ENCODE data around the gene CSF3R. TPM values are rescaled to one million over a fixed set of nuclear protein-coding genes. Genes with fewer than 3 reads are reported as not detected.

CSF3R gene
- total RNA-seq, 1 experiment from 2014 or later, result not detected

DNA sequence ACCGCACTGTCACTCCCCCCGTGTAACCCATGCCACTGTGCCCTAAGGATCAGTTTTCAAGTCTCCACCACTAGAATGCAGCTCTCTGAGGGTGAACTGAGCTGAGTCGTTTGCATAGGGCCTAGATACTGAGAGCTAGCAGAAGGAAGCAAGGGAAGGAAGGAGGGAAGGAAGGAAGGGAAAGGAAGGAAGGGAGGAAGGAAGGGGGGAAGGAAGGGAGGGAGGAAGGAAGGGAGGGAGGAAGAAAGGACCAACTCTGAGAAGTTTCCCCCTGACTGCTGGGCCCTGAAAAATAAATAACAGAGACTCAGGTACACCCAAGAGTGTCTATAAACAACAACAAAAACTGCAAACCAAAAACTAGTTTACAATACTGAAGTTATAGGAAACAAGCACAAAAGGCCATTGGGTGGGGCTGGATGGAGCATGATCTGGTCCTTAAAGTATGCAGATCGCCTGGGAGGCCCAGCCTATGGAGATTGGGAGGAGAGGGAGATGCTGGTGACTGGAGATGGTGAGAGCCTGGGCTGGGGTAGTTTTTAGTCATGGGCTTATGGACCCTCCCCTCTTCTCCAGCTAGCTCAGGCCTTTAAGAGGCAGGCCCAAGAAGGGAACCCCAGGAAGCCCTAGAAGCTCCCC lies 16.9 kb downstream of the CSF3R start:
- Histone ChIP-seq H3K9me3 (ENCODE audit: low read length) (no peaks in the 10 kb centered on the region), H3F3A (ENCODE audit: low read length, unreplicated experiment) (no peaks in the 10 kb centered on the region), H3K4me1 (ENCODE audit: insufficient read depth, low read length) (peaks cover 12% of the 10 kb centered on the region), H3K36me3 (ENCODE audit: low read depth, low read length) (peaks cover 17% of the 10 kb centered on the region; the same call in 1 of the 2 replicates), H2AFZ (ENCODE audit: low read length) (no peak overlapping the region), H4K20me1 (ENCODE audit: low read length) (no peaks in the 10 kb centered on the region), H3K9ac (ENCODE audit: low read length) (no peak overlapping the region), H3K4me2 (ENCODE audit: low read length) (no peak overlapping the region), H3K27me3 (ENCODE audit: low read length) (no peaks in the 10 kb centered on the region), H3K4me3 (ENCODE audit: low read length) (no peak overlapping the region), H3K9me2 (replicated peaks; ENCODE audit: low read length) (no peaks in the 10 kb centered on the region), H3K79me2 (ENCODE audit: low read length) (peaks cover 19% of the 10 kb centered on the region), H3K27ac (ENCODE audit: low read length) (no peak overlapping the region)
- ChIA-PET CTCF (no interaction called here), POLR2A (ENCODE audit: unreplicated experiment) (no interaction called here)
- TF ChIP-seq EZH2 (IDR thresholded peaks at IDR 0.05; ENCODE audit: low read length, unreplicated experiment) (no peak), EZH2phosphoT487 (IDR thresholded peaks at IDR 0.05; ENCODE audit: borderline replicate concordance, low read length) (no peak)
- TF ChIP-seq, protein P1, sequence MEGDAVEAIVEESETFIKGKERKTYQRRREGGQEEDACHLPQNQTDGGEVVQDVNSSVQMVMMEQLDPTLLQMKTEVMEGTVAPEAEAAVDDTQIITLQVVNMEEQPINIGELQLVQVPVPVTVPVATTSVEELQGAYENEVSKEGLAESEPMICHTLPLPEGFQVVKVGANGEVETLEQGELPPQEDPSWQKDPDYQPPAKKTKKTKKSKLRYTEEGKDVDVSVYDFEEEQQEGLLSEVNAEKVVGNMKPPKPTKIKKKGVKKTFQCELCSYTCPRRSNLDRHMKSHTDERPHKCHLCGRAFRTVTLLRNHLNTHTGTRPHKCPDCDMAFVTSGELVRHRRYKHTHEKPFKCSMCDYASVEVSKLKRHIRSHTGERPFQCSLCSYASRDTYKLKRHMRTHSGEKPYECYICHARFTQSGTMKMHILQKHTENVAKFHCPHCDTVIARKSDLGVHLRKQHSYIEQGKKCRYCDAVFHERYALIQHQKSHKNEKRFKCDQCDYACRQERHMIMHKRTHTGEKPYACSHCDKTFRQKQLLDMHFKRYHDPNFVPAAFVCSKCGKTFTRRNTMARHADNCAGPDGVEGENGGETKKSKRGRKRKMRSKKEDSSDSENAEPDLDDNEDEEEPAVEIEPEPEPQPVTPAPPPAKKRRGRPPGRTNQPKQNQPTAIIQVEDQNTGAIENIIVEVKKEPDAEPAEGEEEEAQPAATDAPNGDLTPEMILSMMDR (conservative IDR thresholded peaks at IDR 0.05; ENCODE audit: low read depth, low read length), result no peak
- intact Hi-C loops (cut with micrococcal nuclease), result no loop called here
- BruUV-seq (replicated peaks), result no TSS peak
- DNase-seq (peak; percentile 17), ATAC-seq (no peak)

DNA sequence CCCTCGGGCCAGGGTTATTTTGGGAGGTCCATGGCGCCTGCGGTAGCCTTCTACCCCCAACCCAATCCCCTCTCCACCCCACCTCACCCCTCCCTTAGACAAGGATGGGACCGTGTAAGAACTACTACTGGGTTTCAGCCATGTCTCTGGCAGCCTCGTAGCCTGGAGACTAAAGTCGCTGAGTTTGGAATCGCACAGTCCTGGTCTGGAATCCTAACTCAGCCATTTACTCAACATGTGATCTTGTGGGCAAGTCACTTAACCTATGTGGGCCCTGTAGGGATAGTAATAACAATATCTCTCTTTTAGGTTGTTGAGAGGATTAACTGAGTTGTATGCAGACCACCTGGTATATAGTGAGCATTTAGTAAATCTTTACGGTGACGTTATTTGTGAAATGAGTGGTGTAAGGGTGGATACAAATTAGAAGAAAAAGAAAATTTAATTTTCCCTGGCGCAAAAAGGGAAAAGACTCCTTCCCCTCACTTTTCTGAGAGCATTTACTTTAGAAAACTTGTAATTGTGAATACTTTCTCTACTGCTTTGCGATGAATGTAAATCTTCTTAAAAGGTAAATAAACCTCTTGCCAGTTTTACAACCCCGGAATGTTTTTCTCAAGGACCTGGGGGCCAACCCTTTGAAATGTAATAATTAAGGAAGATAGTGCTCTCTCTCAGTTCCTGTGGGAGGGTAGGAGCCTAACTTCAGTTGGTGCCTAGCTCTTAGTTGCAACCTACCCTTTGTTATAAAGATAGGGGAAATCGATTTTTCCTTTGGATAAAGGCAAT lies 17.9 kb downstream of the CSF3R start:
- Histone ChIP-seq H3F3A (ENCODE audit: low read length, unreplicated experiment) (no peaks in the 10 kb centered on the region), H3K4me3 (ENCODE audit: low read length) (peak overlapping the region; percentile 99), H4K20me1 (ENCODE audit: low read length) (no peaks in the 10 kb centered on the region), H2AFZ (ENCODE audit: low read length) (peak overlapping the region; percentile 92), H3K4me1 (ENCODE audit: insufficient read depth, low read length) (peaks cover 12% of the 10 kb centered on the region), H3K9me3 (ENCODE audit: low read length) (no peaks in the 10 kb centered on the region), H3K9ac (ENCODE audit: low read length) (peak overlapping the region; percentile 95), H3K79me2 (ENCODE audit: low read length) (peaks cover 19% of the 10 kb centered on the region), H3K27ac (ENCODE audit: low read length) (peak overlapping the region; percentile 75), H3K36me3 (ENCODE audit: low read depth, low read length) (peaks cover 23% of the 10 kb centered on the region; the same call in 1 of the 2 replicates), H3K9me2 (replicated peaks; ENCODE audit: low read length) (no peaks in the 10 kb centered on the region), H3K27me3 (ENCODE audit: low read length) (no peaks in the 10 kb centered on the region), H3K4me2 (ENCODE audit: low read length) (peak overlapping the region; percentile 98)
- no peak for DNase-seq
- intact Hi-C loops (cut with micrococcal nuclease), result loop anchor here (1.0 kb wide), 1 partner anchor 67 kb away; the partner anchor contains the start of gene LSM10
- TF ChIP-seq, protein P1 (conservative IDR thresholded peaks at IDR 0.05; ENCODE audit: low read depth, low read length), result no peak
- no peak for TF ChIP-seq EZH2 (IDR thresholded peaks at IDR 0.05; ENCODE audit: low read length, unreplicated experiment)
- no peak for TF ChIP-seq EZH2phosphoT487 (IDR thresholded peaks at IDR 0.05; ENCODE audit: borderline replicate concordance, low read length)
- ChIA-PET CTCF (no interaction called here), POLR2A (ENCODE audit: unreplicated experiment) (interaction anchor here (0.5 to 0.7 kb wide), 3 partner anchors 13 to 173 kb away, joined by 3 read pairs; no protein-coding TSS in a partner anchor)
- TSS peak; percentile 97 for BruUV-seq (replicated peaks)
- ATAC-seq, result peak; percentile 25

All from PC-3 (cell line).